Posterior vena cava (tissue), 2 donors: ENCODE results near the gene ANTXRL. TPM values are rescaled to one million over a fixed set of nuclear protein-coding genes. Genes with fewer than 3 reads are reported as not detected.
A peak's percentile ranks its signal among the peaks of the same experiment; 100 is the strongest.
"Not testable (repeated sequence)": the region's sequence is repeated elsewhere in the genome, so short reads cannot be mapped to it uniquely, and the experiment has no call there.

Source experiments
- DNase-seq: peaks from one replicate; pipeline ENCODE4 v3.0.0-alpha.2; 2020; ENCODE audit warnings: low spot score
- intact Hi-C, 2 donors: fragments of 100-400 bp; cut with DNase I; formaldehyde crosslinking; loops; one replicate each; pipeline versions ENCODE4 v1.14.1 to v1.14.2; 2022 to 2023
- total RNA-seq, 2 donors: library from RNA; stranded (reverse); fragmentation: NEBNext Ultra II Directional; extraction: Animal tissue kit (Norgen Biotek cat#: 25700); gene quantifications; one replicate each; pipeline ENCODE4 v1.2.1, GENCODE V29; 2021
- donor health status: DM: yes; HTN: yes; CAD: no.
- donor health status: DM: yes; HTN: yes; CAD: no.

The ANTXRL gene
- total RNA-seq, 2 donors from 2014 or later, result not detected

DNA sequence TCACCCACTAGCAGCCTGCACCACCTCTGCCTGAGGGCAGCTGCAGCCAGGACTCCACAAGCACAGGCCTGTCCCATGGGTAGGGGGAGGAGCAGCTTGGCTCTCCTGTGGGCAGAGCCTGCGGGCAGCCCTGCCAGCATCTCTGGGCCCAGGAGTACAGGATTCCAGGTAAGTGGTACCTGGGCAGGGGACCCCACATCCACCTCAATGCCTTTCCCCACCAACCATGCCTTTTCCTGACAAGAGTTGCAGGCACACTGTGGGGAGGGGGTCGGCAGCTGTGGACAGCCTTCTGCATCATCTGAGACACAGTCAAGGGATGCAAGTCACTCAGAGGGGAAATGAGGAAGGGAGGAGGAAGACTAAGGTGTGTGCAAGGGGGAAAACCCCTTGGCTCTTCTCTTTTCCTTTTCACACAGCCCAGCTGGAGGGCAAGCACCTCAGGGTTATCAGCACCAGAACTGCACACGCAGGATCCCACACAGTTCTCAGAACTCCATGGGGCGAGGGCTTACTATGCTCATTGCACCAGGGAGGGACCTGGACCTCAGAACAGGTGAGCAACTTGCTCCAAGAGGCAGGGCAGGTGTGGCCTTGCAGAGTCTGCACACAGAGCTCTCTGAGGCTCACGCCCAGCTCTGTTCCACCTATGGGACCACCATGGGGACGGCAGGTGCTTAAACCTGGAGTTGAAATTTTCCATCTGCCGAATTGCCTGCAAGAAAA is 16.5 kb upstream of the ANTXRL start:
- DNase-seq, result peak; percentile 43

DNA sequence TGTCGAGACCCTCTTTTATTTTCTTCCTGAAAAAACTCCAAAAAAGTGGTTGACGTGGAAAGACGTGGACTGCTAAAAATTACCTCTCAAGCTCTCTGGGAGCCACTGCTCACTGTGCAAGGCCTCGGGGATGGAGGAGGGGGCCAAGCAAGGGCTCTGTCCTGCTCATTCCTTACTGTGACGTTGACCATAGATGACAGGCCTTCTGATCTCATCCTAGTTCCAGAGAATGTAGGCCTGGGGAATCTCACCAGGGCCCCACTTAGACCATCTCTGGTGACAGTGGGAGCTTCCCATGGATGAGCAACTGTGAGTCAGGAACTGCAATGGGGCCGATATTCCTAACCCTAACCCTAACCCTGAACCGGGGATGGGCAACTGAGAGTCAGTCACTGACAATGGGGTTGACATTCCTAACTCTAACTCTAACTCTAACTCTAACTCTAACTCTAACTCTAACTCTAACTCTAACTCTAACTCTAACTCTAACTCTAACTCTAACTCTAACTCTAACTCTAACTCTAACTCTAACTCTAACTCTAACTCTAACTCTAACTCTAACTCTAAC is 15.8 kb upstream of the ANTXRL start:
- DNase-seq, intact Hi-C loops: not testable (repeated sequence)

More for the DNA sequence above, 16.5 kb upstream of the ANTXRL start:
- intact Hi-C loops, result no loop called here

DNA sequence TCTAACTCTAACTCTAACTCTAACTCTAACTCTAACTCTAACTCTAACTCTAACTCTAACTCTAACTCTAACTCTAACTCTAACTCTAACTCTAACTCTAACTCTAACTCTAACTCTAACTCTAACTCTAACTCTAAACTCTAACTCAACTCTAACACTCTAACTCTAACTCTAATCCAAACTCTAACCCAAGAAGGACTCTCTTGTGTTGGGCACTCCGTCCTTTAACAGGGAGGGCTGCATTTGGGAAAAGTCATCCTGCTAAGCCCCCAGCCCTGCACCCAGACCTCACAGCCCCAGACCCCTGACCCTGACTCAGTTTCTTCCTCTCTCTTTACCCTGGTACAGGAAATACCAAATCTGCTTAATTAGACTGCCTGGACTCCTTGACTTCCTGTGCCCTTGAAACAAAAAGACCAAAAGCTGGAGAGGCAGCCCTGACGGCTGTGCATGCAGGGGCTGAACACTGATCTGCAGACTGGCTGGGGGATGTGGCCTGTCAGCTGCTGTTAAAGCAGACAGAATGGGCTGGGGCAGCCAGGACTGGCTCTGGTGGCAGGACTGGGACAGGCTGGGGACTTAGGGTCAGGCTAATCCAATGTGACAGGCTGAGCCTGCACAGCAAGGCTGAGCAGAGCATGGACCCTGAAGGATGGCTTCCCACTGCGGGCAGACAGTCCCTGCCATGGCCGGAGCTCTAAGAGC is 14.8 kb upstream of the ANTXRL start:
- intact Hi-C loops, result not testable (repeated sequence)

DNA sequence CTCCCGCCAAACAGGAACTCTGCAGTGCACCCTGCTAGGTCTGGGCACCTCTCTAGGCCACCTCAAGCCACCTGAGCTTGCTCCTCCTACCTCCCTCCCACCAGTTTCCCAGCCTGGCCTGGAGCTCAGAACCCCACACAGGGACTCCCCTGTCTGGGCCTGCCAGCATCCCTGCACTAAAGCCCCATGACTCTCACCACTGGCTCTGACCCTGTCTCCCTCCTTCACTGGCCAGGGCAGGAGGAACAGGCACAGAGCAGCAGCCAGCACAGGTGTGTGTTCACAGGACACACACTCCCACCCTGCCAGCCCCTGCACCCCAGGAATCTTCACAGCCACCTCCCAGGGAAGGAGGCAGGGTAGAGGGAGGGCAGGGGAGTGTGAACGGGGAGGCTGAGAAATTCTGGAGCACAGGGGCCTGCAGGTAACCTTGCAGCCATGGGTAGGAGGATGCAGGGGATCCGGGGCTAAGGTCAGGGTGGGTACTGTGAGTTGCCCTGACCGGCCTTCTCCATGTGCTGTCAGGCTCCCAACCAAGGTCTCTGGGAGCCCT is 13.9 kb upstream of the ANTXRL start:
- no peak for DNase-seq

More for the DNA sequence above, 14.8 kb upstream of the ANTXRL start:
- DNase-seq, result not testable (repeated sequence)

DNA sequence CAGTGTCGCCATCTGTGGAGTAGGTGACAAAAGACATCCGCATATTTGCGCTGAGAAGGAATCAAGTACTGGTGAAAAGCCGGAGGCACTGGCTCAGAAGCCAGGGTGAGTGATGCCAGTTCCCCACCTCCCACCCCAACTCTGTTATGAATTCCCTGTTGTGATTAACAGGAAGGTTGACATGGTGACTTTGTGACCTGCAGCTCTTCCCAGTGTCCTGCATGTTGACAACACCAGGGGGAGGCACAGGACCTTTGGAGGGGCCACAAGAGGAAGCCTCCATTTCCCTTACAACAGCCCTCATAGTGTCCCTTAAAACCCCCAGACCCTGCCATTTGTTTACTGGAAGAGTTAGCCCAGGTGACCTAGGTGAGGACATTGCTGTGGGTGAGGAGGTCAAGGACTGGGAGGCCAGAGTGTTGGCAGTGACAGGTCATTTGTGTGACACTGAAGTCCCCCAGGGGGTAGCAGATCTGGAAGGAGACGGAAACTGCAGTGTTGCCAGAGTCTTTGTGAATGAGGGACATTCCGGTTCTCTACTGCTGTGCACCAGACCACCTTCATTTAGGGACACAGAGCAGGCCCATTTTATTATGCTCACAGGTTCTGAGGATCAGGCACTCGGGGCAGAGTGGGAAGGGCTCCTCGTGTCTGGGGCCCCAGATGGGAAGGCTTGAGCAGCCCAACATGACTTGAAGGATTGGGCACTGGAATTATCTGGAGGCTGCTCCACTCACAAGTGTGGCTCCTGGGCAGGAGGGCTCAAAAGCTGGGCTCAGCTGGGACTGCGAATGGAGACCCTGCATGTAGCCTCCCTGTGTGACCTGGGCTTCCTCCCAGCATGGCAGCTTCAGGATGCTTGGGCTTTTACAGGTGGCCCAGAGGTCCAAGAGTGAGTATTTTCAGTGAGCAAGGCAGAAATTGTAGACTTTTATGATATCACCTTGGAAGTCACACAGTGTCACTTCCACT is 13.0 kb upstream of the ANTXRL start:
- no peak for DNase-seq
- intact Hi-C loops, result no loop called here

More for the DNA sequence above, 13.9 kb upstream of the ANTXRL start:
- intact Hi-C loops, result no loop called here

DNA sequence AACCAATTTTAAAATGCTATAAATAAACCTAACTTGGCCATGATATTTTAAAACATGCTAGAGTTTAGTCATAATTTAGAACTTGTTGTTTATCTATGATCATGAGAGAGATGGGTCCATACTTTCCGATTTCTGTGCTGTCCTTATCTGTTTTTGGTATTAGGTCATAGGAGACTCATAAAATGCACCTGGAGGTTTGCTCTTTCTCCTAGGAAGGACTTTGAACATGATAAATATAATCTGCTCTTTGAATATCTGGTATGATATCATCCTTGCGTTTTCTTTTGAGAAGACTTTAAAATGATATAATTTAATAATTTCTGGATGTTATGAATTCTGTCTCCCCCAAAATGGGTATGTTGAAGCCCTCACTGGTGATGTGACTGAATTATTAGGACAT is 9.0 kb upstream of the ANTXRL start:
- intact Hi-C loops, result no loop called here

DNA sequence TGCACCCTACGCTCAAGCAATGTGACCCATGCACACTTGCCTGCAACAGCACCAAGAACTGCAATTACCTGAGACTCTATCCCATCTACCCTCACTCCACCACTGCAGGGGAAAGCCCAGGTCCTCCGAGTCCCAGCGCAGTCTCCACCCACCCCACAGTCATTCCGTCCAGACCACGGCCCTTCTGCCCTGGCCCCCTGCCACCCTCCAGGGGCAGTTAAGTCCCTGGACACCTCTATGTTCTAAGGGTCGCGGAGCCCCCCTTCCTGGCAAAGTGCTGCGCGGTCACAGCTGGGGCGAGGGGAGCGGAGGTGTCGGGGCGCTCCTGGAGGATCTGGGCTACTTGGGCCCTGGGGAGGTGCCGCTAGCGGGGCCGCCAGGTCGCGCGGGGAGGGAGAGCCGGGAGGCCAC is 4.4 kb upstream of the ANTXRL start:
- DNase-seq, result not testable (repeated sequence)
- intact Hi-C loops, result loop anchor here in 1 of 2 donors (5.0 kb wide), 1 partner anchor 175 kb away; no protein-coding TSS in a partner anchor

More for the DNA sequence above, 9.0 kb upstream of the ANTXRL start:
- no peak for DNase-seq

DNA sequence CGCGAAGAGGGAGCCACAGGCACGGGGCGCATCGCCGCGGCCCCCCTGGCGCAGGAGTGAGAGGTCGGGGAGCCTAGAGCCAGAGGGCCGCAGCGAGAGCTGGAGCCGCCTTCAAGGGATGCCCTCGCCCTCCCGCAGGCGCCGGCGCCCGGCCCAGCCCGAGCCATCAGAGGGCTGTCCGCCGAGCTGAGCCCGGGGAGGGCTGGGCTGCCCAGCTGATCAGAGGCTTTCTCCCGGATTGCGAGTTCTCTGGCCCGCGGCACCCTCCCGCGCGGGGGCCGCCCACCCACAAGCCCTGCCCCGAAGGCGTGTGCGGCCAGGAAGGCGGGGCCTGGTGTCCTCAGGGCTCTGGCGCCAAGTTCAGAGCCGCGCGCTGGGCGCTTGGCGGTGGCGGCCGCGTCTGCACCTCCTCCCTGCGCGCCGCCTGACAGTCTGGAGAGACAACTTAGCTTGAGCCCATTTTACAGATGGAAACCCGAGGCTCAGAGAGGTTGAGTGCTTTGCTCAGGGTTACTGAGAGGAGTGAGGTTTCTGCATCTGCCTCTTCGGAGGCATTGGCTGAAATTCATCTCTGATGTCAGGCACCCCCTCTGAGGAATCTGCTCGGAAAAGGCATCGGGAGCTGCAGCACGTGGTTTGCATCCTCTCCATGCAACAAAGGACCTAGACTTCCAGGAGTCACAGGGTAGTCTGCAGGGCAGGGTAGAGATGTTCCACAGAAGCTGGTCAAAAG is 3.8 kb upstream of the ANTXRL start:
- intact Hi-C loops, result loop anchor here in 1 of 2 donors (5.0 kb wide), 1 partner anchor 176 kb away; no protein-coding TSS in a partner anchor
- DNase-seq, result peak; percentile 94

DNA sequence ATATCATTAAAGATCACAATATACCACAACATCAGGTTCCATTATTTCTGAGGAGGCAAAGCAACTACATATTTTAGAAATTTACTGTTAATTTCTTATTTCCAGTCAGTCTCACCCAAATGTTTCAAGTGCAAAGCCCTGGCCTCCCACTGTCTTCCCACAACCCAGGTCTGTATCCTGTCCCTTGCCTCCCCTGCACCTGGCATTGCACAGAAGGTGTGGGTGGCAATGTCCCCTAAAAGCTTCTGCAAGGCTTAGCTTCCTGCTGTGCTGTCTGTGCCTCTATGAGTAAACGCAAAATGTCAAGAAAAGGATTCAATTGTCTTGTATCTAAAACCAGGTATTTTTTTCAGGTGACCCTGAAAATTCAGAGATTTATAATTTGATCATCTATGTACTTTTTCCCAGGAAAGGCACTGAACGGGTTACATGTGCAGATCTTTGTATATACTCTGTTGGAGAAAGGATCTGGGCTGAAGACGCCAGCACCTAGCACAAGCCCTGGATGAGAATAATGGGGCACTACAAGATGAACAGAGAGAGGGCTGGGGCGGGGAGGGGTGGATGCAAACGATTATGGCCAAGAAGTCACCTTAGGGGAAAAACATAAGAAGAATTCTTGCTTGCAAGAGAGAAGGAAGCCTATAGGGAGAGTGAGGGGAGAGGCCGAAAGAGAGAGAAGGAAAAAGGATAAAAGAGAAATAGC is 3.1 kb upstream of the ANTXRL start:
- DNase-seq, result no peak
- intact Hi-C loops, result loop anchor here in 1 of 2 donors (5.0 kb wide), 1 partner anchor 176 kb away; no protein-coding TSS in a partner anchor

DNA sequence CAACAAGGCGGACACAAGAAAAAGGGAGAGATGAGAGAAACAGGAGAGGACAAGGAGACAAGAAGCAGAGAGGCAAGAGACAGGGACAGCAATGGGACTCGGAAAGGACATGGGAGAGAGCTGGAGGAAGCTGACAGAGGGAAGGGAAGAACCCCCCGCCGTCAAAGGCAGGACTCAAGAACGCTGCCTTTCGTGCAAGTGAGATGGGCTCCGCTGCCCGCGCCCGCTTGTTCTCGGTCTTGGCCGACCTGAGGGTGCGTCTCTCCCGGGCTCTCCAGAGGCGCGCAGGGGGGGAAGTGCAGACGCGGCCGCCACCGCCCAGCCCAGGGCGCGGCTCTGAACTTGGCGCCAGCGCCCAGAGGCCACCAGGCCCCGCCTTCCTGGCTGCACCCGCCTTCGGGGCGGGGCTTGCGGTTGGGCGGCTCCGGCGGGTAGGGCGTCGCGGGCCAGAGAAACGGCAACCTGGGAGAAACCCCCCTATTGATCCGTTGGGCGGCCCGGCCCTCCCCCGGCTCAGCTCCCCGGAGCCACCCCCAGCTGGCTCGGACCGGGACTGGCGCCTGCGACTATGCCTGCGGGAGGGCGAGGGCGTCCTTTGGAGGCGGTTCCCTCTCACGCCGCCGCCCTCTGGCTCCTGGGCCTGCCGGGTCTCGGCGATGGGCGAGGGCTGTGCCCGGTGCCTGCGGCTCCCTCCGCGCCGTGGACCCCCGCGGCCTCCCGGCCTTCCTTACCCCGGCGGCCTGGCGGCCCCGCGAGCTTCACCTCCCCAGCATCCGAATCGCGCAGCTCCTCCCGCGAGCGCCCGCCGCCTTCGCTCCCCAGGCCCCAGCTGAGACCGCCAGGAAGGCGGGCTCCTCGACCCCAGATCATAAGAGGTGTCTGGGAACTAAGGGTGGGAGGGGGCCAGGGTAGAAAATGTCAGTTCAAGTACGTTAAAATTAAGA is 2.2 kb upstream of the ANTXRL start:
- intact Hi-C loops, result loop anchor here in 1 of 2 donors (5.0 kb wide), 1 partner anchor 177 kb away; no protein-coding TSS in a partner anchor
- DNase-seq, result peak; percentile 96

DNA sequence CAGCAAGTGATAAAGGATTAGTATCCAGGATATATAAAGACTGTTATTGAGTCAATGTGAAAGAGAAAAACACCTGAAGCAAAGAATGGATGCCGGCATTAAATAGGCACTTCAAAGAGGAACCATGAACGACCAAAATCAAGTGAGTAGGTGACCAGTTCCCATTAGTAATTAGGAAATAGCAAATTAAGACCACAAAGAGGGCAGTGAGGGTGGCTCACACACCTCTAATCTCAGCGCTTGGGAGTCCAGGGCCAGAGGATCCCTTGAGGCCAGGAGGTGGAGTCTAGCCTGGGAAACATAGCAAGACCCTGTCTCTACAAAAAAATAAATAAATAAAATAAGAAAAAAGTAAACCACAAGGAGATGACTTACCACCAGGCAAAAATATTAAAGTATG is 1.5 kb upstream of the ANTXRL start:
- DNase-seq, result no peak
- intact Hi-C loops, result no loop called here

DNA sequence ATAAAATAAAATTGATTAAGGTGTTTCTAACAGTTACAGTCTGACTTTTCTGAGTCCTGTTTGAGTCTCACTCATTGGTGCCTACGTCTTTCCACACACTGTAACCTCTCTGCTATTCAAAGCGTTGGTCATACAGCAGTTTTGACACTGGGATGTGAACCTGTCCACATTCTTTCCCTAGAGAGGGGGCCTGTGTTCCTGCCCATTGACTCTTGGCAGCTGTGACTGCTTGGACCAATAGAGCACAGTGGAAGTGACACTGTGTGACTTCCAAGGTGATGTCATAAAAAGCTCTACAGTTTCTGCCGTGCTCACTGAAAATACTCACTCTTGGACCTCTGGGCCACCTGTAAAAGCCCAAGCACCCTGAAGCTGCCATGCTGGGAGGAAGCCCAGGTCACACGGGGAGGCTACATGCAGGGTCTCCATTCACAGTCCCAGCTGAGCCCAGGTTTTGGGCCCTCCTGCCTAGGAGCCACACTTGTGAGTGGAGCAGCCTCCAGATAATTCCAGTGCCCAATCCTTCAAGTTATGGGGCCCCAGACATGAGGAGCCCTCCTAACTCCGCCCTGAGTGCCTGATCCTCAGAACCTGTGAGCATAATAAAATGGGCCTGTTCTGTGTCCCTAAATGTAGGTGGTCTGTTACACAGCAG is 704 bp upstream of the ANTXRL start:
- intact Hi-C loops, result no loop called here
- no peak for DNase-seq

DNA sequence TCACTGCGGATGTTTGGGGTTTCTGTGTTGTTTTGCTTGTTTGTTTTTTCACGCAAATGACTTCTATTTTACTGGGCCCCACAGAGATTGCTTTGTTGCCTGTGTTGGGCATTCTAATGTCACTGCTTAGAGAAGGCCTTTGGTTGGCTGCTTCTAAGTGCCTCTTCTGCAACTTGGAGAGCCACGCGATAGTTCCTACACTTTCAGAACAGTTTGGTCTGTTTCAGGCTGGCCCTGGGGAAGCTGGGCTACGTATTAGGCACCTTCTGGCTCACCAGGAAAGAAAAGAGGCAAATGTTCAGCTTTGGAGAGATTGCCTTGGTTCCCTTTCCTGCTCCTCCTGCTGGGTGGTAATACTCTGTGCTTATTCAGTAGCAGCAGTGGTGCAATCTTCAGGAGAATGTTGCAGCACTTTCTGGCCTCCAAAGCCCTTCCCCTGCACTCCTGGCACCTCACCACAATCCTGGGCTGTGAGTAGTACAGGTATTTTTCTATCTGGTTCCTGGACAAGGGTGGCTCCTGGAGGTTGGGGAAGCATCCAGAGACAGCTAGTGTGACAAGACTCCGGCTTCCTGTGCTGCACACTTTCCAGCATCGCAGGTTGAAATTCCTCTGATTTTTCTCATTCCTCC is 1.2 kb downstream of the ANTXRL start:
- intact Hi-C loops, result no loop called here
- no peak for DNase-seq

DNA sequence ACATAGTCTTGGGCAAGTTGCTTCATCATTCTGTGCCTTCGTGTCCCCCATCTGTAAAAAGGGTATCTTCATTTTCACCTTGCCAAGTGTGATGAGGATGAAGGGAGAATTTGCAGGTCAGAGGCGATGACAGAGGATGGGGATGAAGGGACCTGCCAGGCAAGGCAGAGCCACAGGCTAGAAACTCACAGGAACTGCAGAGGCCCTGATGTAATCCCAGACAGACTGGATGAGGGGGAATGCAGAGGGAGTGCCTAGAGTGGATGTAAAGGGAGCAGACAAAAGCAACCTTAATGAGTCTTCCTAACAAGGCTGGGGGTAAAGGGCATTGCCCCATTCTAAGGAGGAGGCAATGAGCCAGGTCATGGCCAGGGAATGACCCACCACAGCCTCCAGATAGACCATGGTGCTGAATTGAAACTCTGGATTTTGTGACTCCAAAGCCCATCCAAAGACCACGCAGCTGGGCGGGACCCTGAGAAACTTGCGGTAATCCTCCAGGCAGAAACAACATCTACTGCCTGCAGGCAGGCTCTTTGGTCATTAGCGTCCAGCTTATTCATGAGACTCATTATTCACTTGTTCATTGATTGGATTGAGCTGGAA is 1.9 kb downstream of the ANTXRL start:
- DNase-seq, result no peak
- intact Hi-C loops, result no loop called here

DNA sequence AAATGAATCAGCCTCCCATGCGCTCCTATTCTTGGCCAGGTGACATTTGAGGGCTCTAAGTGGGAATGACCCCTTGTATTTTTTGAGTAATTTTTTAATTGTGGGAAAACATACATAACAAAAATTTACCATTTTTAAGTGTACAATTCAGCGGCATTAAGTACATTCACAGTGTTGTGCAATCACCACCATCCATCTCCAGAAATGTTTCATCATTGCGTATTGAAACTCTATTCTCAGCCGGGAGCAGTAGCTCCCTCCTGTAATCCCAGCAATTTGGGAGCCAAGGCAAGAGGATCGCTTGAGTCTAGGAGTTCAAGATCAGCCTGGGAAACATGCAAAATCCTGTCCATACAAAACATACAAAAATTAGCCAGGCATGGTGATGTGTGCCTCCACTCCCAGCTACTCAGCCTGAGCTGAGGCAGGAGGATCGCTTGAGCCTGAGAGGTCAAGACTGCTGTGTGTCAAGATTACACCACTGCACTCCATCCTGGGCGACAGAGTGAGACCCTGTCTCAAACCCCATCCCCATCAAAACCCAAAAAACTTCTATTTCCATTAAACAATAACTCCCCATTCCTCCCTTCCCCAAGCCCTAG is 2.5 kb downstream of the ANTXRL start:
- no peak for DNase-seq
- intact Hi-C loops, result no loop called here
